Occipital lobe (tissue), 2 donors: Measurements from ENCODE around the gene QSOX2. TPM values are rescaled to one million over a fixed set of nuclear protein-coding genes. Genes with fewer than 3 reads are reported as not detected.

Experiments used
- DNase-seq: peaks from one replicate; lab custom pipeline; 2025; lab: John Stamatoyannopoulos, UW
- total RNA-seq: library from RNA; depleted of rRNA; stranded (reverse); fragments of >200 nt; gene quantifications from one replicate; pipeline ENCODE4 v1.2.3, GENCODE V29; 2014

Gene QSOX2, protein sequence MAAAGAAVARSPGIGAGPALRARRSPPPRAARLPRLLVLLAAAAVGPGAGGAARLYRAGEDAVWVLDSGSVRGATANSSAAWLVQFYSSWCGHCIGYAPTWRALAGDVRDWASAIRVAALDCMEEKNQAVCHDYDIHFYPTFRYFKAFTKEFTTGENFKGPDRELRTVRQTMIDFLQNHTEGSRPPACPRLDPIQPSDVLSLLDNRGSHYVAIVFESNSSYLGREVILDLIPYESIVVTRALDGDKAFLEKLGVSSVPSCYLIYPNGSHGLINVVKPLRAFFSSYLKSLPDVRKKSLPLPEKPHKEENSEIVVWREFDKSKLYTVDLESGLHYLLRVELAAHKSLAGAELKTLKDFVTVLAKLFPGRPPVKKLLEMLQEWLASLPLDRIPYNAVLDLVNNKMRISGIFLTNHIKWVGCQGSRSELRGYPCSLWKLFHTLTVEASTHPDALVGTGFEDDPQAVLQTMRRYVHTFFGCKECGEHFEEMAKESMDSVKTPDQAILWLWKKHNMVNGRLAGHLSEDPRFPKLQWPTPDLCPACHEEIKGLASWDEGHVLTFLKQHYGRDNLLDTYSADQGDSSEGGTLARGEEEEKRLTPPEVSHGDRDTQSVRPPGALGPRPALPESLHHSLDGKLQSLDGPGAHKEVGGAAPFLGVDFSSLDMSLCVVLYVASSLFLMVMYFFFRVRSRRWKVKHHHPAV
- total RNA-seq, result 8.1 TPM

- DNase-seq, result peak; percentile 82
These were observed at the start of gene QSOX2 for GRCh38 chr9:136245219-136246150. Gene QSOX2 (minus strand): TSS chr9:136245812. CDS start chr9:136245803, 9 bp downstream.

DNA sequence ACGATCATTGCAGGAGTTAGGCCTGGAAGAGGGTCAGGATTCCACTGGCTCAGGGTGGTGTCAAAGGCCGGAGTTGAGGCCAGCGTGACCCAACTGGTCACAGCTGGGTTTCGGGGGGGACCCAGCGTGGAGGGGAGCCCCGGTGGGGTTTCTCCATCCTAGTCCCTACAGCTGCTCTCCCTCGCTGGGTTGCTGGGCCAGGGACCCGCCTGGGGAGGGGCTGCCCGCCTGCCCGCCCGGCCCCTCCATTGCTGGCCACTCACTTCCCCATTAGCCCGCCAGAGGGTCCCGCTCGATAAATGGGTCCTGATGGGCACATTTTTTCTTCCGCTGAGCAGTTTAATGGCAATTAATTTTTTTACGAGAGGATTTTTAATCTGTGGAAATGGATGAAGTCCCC, 49.4 kb upstream of the QSOX2 start:
- DNase-seq, result no peak

DNA sequence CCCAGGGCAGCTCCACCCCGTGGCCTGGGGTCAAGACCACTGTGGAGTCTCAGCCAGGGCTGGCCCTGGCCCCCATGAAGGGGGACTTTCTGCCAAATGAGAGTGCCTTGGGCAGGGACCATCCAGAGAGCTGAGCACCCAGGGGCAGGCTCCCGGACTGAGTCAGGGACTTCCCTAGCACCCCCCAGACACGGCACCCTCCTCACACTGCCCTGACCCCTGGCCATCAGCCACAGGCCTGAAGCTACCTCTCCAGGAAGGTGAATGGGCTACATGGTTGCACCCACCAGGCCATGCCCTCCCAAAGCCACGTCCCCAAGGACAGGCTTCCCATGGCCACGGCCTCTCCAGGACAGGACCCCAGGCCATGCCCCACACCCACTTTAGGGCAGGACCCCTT, 48.8 kb upstream of the QSOX2 start:
- DNase-seq, result no peak

GRCh38 chr9:136293476-136294077, 48.0 kb upstream of the QSOX2 start:
- DNase-seq, result no peak

DNA sequence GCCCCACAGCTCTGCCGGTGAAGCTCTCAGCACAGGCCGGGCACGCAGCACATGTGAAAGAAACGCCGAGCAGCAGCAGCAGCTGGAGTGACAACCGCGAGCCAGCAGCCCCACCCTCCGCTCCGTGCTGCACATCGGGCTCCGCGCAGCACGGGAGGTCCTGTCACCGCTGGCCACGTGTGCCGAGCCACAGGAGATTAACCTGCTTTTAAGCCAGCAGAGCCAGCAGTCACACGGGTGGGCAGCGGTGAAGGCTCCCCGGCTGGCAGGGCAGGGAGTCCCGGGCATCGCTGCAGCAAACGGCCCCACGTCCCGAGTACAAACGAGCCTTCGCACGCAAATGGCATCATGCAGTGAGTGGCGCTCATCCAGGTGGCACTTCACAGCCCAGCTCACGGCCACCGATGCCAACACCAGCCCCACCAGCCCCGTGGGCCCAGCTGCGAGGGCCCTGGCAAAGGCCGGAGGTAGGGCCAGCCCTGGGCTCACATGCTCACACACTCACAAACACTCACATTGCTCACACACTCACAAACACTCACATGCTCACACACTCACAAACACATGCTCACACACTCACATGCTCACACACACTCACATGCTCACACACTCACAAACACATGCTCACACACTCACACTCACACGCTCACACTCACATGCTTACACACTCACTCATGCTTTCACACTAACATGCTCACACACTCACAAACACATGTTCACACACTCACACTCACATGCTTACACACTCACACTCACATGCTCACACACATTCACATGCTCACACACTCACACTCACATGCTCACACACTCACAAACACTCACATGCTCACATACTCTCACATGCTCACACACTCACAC, 47.2 kb upstream of the QSOX2 start:
- DNase-seq, result no peak

DNA sequence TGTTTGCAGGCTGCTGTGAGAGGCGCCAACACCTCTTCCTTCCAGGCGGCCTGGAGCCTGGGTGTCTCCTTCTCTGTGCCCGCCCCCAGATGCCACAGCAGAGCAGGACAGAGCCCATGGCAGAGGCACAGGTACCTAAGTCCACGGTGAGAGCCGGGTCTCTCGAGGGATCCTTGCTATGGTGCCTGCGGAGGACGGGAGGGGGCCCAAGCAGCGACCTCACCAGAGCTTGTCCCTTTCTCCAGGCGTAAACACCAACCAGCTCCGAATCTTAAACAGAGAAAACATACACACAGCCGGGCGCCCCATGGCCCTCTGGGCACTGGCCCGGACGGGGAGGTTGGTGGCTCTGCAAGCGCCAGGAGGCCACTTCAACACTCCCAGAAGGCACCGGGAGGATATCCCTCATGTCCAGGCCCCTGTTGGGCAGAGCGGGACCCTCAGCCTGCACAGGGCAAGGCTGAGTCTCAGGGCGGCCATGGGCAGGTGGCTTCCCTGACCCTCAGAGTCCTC, 46.5 kb upstream of the QSOX2 start:
- DNase-seq, result no peak

DNA sequence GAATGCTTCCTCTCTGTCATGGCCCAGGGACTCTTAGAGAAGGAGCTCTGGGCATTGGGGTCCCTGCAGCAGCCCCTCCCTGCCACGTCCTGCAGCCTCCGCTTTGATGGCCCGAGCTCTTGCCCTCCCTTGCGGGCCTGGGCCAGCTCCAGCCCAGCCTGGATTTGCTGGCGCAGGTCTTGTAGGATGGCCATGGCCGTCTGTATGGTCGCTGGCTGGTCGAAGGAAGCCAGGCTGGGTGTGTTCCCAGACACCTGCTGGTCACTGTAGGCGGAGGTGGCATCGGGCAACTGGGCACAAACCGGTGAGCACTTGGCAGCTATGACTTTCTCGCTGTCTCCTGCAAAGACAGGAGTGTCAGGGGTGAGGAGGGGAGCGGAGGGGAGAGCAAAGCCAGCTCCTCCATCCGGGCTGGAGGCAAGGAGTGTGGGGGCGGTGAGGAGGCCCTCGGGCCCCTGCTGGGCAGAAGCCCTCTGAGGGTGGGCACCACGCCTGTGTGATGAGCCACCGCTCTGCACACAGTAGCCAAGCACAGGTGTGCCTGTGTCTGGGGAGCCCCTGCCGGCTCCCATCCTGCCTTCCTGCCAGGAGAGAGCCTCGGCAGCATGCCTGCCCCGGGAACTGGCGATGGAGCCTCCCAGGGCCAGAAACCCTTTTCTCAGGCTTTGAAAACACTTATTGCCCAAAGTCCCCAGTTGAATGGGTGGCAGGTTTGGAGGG, 45.9 kb upstream of the QSOX2 start:
- DNase-seq, result no peak

DNA sequence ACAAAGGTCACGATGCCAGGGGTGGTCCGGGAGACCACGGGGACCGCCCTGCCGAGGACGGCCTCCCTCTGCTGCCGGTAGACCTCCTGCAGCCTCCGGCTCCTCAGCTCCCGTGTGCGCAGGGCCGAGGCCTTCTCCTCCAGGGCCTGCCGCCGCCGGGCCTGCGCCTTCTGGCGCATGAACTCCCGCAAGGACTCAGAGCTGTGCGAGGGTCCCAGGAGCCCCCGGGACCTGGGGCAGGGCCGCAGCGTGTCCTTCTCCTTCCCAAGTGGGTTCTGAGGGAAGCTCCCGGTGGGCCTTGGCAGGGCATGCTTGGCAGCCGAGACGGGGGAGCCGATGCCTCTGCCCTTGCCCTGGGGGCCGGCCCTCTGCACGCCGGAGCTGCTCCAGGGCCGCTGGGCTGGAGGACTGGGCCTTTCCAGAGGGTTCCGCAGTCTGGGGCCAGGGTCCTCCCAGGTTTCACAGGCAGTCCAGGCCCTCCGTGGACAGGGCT, 44.9 kb upstream of the QSOX2 start:
- no peak for DNase-seq

- DNase-seq, result no peak
These were observed 44.3 kb upstream of the QSOX2 start for GRCh38 chr9:136289651-136290507.

- DNase-seq, result no peak
These were observed 42.5 kb upstream of the QSOX2 start for GRCh38 chr9:136287960-136288753.

GRCh38 chr9:136286987-136287379, 41.4 kb upstream of the QSOX2 start:
- no peak for DNase-seq

GRCh38 chr9:136286359-136286986, 40.9 kb upstream of the QSOX2 start:
- no peak for DNase-seq

DNA sequence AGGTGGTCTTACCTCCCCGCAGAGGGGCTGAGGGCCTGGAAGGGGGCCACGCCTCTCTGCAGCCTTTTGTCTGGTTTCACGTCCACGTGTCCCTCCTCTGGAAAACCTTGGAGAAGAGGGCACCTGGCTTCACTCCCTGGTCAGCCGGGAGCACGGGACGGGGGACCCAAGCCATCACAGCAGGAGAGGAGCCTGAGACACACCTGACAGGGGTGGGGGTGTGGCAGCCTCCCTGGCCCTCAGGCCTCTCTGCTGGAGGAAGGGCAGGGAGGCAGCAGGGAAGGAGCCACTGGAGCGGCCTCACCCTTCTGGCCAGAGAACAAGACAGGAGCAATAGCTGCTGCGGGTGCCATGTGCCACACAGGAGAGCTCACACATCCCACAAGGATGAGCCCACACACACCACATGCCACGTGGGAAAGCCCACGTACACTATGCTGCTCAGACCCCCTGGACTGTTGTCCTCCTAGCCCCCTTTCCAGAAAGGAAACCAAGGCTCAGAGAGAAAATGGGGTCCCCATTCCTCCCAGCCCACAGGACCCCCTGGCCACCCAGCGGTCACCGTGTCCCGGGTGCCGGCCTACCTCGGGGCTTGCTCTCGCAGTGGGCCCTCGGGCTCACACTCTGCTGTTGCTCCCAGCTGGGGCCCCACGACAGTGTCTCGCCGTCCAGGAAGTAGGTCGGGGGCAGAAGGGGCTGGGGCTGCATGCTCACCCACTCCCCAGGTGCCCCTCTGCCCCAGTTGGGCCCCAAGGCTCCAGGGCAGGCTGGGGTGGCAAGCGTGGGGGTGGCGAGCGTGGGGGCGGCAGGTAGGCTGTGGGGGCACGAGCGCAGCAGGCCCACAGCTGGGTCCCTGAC, 40.1 kb upstream of the QSOX2 start:
- DNase-seq, result no peak

- DNase-seq, result no peak
These were observed 39.3 kb upstream of the QSOX2 start for GRCh38 chr9:136284951-136285350.

DNA sequence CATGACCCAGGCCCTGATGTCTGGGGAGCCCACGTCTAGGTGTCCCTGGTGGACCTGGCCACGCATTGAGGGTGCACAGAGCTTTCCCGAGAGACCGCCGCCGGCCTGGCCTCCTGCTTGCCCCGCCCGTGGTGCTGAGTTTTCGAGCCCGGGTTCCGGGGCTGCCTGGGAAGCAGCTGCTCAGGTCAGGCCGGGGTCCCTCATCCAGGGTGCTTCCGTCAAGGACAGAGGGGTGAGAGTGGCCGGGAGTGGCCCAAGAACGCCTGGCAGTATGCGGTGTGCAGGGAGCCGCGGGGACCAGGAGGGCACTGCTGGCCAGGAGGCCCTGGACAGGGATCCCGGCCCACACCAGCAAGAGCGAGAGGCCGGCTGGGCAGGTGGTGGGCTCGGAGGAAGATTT, 38.7 kb upstream of the QSOX2 start:
- DNase-seq, result no peak
